ENCODE results near the gene EYS.
"Not testable (repeated sequence)": the region's sequence is repeated elsewhere in the genome, so short reads cannot be mapped to it uniquely, and the experiment has no call there.

Gene EYS

GRCh38 chr6:64527899-64528298 is 1179.1 kb downstream of the EYS start:
- no peak for DNase-seq

GRCh38 chr6:64522859-64523258 is 1184.2 kb downstream of the EYS start:
- no peak for DNase-seq

GRCh38 chr6:64520050-64520449 is 1187.0 kb downstream of the EYS start:
- no peak for DNase-seq

GRCh38 chr6:64516393-64516792 is 1190.6 kb downstream of the EYS start:
- no peak for DNase-seq

- no peak for DNase-seq
These were observed 1199.4 kb downstream of the EYS start for GRCh38 chr6:64507661-64508060.

- DNase-seq, result no peak
These were observed 1201.7 kb downstream of the EYS start for GRCh38 chr6:64505312-64505711.

- no peak for DNase-seq
These were observed 1202.5 kb downstream of the EYS start for GRCh38 chr6:64504503-64504902.

- DNase-seq, result no peak
These were observed 1204.2 kb downstream of the EYS start for GRCh38 chr6:64502801-64503200.

GRCh38 chr6:64497634-64498033 is 1209.4 kb downstream of the EYS start:
- DNase-seq, result no peak

- no peak for DNase-seq
These were observed 1217.3 kb downstream of the EYS start for GRCh38 chr6:64489763-64490162.

GRCh38 chr6:64486578-64487351 is 1220.3 kb downstream of the EYS start:
- no peak for DNase-seq

GRCh38 chr6:64483956-64484499 is 1223.0 kb downstream of the EYS start:
- no peak for DNase-seq

GRCh38 chr6:64482631-64483030 is 1224.4 kb downstream of the EYS start:
- DNase-seq, result no peak

GRCh38 chr6:64479134-64479533 is 1227.9 kb downstream of the EYS start:
- DNase-seq, result no peak

- DNase-seq, result no peak
These were observed 1229.6 kb downstream of the EYS start for GRCh38 chr6:64477391-64477790.

- DNase-seq, result no peak
These were observed 1230.1 kb downstream of the EYS start for GRCh38 chr6:64476935-64477334.

- not testable (repeated sequence) for DNase-seq
These were observed 1237.6 kb downstream of the EYS start for GRCh38 chr6:64469405-64469804.

- DNase-seq, result no peak
These were observed 1239.4 kb downstream of the EYS start for GRCh38 chr6:64467656-64468055.

GRCh38 chr6:64459411-64459944 is 1247.5 kb downstream of the EYS start:
- DNase-seq, result no peak

GRCh38 chr6:64448101-64448500 is 1258.9 kb downstream of the EYS start:
- DNase-seq, result not testable (repeated sequence)

- DNase-seq, result no peak
These were observed 1262.0 kb downstream of the EYS start for GRCh38 chr6:64445038-64445437.

GRCh38 chr6:64439274-64439673 is 1267.8 kb downstream of the EYS start:
- no peak for DNase-seq

GRCh38 chr6:64437996-64438395 is 1269.0 kb downstream of the EYS start:
- no peak for DNase-seq

- no peak for DNase-seq
These were observed 1277.1 kb downstream of the EYS start for GRCh38 chr6:64429926-64430325.

GRCh38 chr6:64428186-64428585 is 1278.8 kb downstream of the EYS start:
- no peak for DNase-seq

Measured in NCI-H748 treated with DMSO at 0.1 percent for 48 hours (cell line).